ENCODE data around the gene MAMDC2. TPM values are rescaled to one million over a fixed set of nuclear protein-coding genes. Genes with fewer than 3 reads are reported as not detected.

MAMDC2 gene
- total RNA-seq, 1 experiment from 2014 or later: 9.0 TPM

DNA sequence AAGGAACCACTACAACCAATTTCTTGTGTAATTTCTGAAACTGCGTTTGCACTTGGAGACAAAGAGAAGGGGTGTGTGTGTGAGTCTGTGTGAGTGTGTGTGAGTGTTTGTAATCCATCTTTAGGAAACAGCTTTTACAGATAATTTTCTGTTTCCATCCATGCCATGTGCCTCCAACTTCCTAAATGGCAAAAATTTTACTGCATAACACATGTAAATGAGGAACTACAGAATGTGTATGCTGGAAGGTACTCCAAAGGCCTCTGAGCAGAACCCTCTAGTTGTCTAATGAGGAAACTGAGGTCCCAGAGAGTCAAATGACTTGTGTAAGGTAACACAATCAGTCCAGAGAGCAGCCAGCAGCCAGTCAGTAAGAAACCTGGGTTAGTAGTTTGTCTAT, 20.8 kb downstream of the MAMDC2 start:
- Histone ChIP-seq H3K27me3 (no peaks in the 10 kb centered on the region), H3K4me3 (no peak overlapping the region), H3K9me3 (replicated peaks) (no peaks in the 10 kb centered on the region), H3K27ac (no peak overlapping the region), H3K36me3 (no peaks in the 10 kb centered on the region), H3K4me1 (no peaks in the 10 kb centered on the region; the same call in 1 of the 2 replicates)
- DNase-seq: no peak

DNA sequence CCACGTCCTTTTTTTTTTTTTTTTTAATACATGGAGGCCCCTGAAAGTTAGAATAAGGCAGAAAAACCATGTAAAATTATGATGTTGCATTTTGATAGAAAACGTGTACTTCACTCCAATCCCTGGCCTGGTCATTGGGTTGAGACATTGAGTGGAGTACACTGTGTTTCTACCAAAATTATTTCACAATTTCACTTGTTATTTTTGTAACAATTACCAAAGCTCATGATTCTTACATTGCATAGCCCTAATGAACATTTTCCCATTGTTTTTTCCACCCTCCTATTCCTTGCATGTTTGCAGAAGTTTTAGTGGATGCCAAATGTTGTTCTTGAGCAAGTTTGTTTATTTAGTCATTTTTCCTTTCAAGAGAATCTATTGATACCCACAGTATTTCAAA, 21.9 kb downstream of the MAMDC2 start:
- Histone ChIP-seq H3K9me3 (replicated peaks) (no peaks in the 10 kb centered on the region), H3K27me3 (no peaks in the 10 kb centered on the region), H3K4me3 (no peak overlapping the region), H3K27ac (no peak overlapping the region), H3K4me1 (no peaks in the 10 kb centered on the region; the same call in 1 of the 2 replicates), H3K36me3 (no peaks in the 10 kb centered on the region)
- no peak for DNase-seq

DNA sequence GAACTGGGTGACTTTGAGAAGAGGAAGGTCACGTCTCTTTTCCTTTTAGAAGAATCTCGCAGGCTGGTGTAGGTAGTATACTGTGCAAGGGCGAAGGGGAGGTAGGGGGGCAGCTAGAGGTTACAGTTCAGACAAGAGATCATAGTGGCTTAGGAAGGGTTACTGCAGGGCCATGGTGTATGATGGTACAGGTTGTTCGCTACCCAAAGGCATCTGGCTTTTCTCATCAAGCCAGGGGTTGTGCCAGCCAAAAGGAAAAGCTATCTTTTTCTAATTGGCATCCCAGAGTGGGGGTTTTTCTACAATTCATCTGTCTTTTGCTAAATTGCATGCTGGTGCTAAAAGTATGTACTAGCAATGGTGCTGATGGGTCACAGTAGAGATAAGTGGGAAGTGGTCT, 22.8 kb downstream of the MAMDC2 start:
- no peaks in the 10 kb centered on the region; the same call in 1 of the 2 replicates for H3K4me1 ChIP-seq
- DNase-seq: no peak
- no peaks in the 10 kb centered on the region for H3K27me3 ChIP-seq
- H3K9me3 ChIP-seq (replicated peaks): no peaks in the 10 kb centered on the region
- no peak overlapping the region for H3K27ac ChIP-seq
- no peak overlapping the region for H3K4me3 ChIP-seq
- no peaks in the 10 kb centered on the region for H3K36me3 ChIP-seq

DNA sequence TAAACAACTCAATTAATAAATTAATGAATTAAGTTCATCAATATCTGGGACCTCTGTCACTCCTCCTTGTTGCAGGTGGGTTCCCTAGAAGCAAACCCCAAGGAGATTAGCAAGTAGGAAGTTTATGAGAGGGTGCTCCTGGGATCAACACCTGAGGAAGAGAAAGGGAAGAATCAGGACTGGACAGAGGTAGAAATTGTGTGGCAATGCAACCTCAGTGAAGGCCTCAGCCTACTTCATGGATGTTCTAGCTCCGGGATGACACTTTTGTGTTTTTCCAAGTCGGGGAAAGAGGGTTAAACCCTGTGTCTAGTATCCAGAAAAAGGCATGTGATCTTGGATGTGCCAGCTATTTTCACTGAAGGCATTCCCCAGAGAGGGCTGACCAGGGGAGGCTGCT, 23.2 kb downstream of the MAMDC2 start:
- H3K36me3 ChIP-seq: no peaks in the 10 kb centered on the region
- no peak overlapping the region for H3K4me3 ChIP-seq
- no peak overlapping the region for H3K27ac ChIP-seq
- no peaks in the 10 kb centered on the region; the same call in 1 of the 2 replicates for H3K4me1 ChIP-seq
- DNase-seq: no peak
- H3K9me3 ChIP-seq (replicated peaks): no peaks in the 10 kb centered on the region
- H3K27me3 ChIP-seq: no peaks in the 10 kb centered on the region

DNA sequence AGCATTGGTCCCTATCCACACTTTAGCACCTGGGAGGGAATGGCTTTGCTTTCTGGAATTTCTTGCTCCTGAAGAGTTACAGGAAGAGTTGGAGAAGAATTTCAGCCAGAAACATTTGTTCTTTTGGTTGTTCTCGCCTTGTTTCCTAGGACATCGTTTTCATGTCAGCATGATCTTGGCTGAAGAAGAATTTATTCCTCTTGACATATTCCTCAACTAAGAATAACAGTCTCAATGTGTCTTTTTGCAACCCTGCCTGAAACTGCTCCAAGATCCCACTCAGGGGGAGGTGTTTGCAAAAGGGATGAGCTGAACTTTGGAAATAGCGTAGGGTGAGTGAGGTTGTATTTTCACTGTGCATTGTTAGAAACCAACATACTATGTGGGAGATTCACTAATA, 26.1 kb downstream of the MAMDC2 start:
- no peak overlapping the region for H3K4me3 ChIP-seq

DNA sequence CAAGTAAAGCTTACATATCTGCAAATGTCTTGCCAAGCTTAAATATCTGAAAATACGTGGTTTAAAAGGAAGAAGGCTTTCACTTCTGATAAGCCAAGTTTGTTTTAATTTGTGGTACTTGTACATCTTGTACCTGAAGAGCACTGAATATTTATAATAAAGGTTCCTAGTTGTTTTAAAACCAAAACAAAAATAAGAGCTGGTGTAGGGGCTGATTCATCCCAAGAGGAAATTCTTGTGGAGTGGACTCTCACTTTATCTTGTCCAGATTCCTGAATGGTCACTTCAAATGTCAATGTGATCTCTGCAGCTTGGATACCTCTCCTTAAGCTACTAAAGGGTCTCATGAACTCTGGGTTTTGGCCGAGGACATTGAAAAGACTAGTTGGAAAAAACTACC, 29.5 kb downstream of the MAMDC2 start:
- no peak for DNase-seq
- Histone ChIP-seq H3K9me3 (replicated peaks) (no peaks in the 10 kb centered on the region), H3K27ac (no peak overlapping the region), H3K4me1 (no peaks in the 10 kb centered on the region; the same call in 1 of the 2 replicates), H3K36me3 (no peaks in the 10 kb centered on the region), H3K27me3 (no peaks in the 10 kb centered on the region), H3K4me3 (no peak overlapping the region)

More for the DNA sequence above, 26.1 kb downstream of the MAMDC2 start:
- no peaks in the 10 kb centered on the region for H3K27me3 ChIP-seq
- no peak for DNase-seq
- H3K36me3 ChIP-seq: no peaks in the 10 kb centered on the region
- H3K27ac ChIP-seq: no peak overlapping the region
- H3K4me1 ChIP-seq: no peaks in the 10 kb centered on the region; the same call in 1 of the 2 replicates
- no peaks in the 10 kb centered on the region for H3K9me3 ChIP-seq (replicated peaks)

DNA sequence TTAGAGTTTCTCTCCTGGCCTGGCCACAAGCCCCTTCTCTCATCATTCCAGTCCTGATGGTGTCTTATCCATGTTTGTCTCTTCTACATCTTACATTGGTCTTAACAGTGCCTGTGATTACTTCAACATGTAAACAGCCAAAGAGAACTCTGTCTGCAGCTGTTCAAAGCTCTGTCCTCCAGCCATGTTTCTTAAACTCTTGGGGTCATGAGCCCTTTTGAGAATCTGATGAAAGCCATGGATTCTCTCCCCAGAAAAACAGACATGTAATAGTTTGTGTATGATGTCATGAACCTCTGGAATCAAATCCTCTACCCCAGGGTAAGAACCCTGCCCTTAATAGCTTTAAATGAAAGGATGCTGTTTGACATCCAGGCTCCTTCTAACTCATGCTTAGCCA, 30.1 kb downstream of the MAMDC2 start:
- Histone ChIP-seq H3K27me3 (no peaks in the 10 kb centered on the region), H3K9me3 (replicated peaks) (no peaks in the 10 kb centered on the region), H3K36me3 (no peaks in the 10 kb centered on the region), H3K4me1 (no peaks in the 10 kb centered on the region; the same call in 1 of the 2 replicates), H3K27ac (no peak overlapping the region), H3K4me3 (no peak overlapping the region)
- DNase-seq: no peak

DNA sequence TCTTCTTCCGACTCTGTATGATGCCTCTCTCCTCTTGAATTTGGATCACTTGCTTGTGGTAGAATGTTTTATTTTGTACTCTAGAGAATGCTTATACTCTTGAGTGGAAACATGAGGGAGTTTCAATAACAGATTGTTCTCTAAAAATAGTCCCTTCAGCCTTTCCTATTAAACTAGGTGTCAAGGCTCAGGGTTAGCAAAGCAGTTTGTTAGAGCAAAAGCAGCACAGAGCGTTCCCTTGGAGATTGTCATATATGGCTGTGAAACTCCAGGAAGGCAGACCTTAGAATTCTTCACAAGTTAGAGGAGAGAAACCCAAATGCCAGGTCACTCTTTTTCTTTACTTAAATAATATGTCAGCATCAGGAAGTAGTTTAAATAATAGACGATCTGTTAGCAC, 33.0 kb downstream of the MAMDC2 start:
- H3K4me3 ChIP-seq: no peak overlapping the region
- no peaks in the 10 kb centered on the region for H3K27me3 ChIP-seq
- DNase-seq: no peak
- no peaks in the 10 kb centered on the region for H3K36me3 ChIP-seq
- H3K9me3 ChIP-seq (replicated peaks): no peaks in the 10 kb centered on the region
- no peak overlapping the region for H3K27ac ChIP-seq
- H3K4me1 ChIP-seq: peaks cover 17% of the 10 kb centered on the region; the same call in 1 of the 2 replicates

DNA sequence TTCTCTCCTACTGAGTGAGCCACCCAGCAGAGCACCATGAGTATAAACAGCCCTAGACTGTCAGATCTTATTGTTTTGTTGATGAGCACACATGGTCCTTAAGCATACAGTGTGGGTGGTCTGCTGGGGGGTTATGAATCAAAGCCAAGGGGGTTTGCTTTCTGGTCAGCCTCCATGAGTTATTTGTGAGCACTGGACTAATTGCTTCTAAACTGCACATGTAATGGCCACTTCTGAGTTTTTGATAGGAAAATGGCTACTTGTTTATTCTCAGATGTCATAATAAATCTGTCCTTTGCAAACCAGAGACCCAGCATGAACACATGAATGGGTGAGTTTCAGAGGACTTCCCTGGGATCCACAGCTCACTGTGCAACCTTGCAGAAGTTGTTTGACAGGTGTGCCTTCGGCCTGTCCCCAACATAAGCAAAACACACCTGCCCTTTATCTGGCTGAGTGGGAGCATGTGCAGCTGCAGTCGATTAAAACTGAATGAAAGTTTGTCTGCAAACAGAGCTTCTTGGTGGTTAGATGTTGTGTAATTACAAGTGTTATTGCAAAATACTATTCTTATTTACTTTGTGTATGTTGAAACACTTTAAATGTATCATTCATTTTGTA, 35.9 kb downstream of the MAMDC2 start:
- H3K4me1 ChIP-seq: peaks cover 17% of the 10 kb centered on the region; the same call in 1 of the 2 replicates
- no peaks in the 10 kb centered on the region for H3K27me3 ChIP-seq
- H3K36me3 ChIP-seq: no peaks in the 10 kb centered on the region
- H3K9me3 ChIP-seq (replicated peaks): no peaks in the 10 kb centered on the region
- H3K27ac ChIP-seq: no peak overlapping the region
- H3K4me3 ChIP-seq: no peak overlapping the region
- DNase-seq: no peak

DNA sequence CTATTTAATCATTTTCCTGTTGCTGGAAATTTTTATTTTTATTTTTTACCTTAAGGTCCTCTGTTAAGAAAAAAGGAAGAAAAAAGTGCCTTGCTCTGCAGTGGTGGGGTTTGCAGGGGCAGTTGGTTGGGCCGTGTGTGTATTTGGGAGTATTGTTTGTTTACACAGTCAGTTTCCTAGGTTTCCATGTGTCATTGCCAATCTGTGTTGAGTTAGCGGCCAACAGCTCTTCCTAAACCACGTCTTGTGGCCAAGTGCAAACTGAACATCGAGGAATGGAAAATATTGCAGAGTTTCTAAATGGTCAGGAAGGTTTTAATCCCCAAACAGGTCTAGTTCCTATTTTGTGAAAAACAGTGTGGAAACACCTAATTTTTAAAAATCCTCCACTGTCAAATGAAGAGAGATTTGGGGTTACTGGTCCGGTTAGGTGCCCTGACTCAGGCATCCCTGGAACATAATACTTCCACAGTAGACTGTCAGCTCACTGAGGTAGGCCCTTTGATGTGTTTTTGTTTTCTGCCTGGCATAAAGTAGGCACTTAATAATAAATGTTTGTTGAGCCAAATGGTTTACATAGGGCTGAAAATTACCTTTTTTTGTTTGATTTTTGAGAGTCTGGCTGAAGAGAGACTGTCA, 37.0 kb downstream of the MAMDC2 start:
- peak; percentile 19 to 40 for DNase-seq
- H3K4me1 ChIP-seq: peaks cover 17% of the 10 kb centered on the region; the same call in 1 of the 2 replicates
- no peaks in the 10 kb centered on the region for H3K36me3 ChIP-seq
- no peak overlapping the region for H3K27ac ChIP-seq
- no peaks in the 10 kb centered on the region for H3K9me3 ChIP-seq (replicated peaks)
- no peak overlapping the region for H3K4me3 ChIP-seq
- H3K27me3 ChIP-seq: no peaks in the 10 kb centered on the region

DNA sequence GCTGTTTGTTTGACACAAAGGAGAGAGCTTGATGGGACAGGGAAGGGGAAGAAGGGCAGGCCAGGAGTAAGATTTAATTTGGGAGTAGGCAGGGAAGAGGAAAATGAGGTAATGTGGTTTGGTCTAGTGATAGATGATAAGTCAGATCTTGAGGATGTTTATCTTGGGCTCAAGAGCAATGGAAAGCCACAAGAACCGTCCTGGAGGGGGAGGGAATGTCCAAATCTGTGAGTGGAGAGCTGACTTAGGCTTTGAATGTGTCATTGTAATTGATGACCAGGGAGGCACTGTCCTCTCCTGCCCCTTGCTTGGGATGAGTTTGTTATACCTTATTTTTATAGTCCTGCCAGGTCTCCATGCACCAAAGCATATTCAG, 37.5 kb downstream of the MAMDC2 start:
- Histone ChIP-seq H3K9me3 (replicated peaks) (no peaks in the 10 kb centered on the region), H3K36me3 (no peaks in the 10 kb centered on the region), H3K4me3 (no peak overlapping the region), H3K4me1 (peaks cover 17% of the 10 kb centered on the region; the same call in 1 of the 2 replicates), H3K27ac (no peak overlapping the region), H3K27me3 (no peaks in the 10 kb centered on the region)
- peak in 1 of 2 experiments; percentile 25 for DNase-seq

DNA sequence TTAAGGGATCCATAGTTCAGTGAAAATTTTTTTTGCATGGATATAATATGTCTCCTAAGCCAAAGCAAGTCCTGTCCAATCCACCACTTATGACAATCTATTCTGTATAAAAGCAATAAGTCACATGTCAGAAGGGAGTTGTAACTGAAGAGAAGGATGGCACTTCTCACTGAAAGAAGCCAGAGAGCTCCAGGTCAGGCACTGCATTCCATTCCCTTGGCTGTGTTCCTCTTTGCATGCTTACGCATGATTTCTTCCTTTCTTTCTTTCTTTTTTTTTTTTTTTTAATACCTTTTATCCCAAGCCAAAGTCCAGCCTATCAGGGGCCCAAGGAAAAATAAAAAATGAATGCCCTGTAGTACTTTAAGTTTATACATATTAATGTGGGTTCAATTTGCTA, 39.8 kb downstream of the MAMDC2 start:
- Histone ChIP-seq H3K9me3 (replicated peaks) (no peaks in the 10 kb centered on the region), H3K4me1 (peaks cover 17% of the 10 kb centered on the region; the same call in 1 of the 2 replicates), H3K36me3 (no peaks in the 10 kb centered on the region), H3K27me3 (no peaks in the 10 kb centered on the region), H3K4me3 (no peak overlapping the region), H3K27ac (no peak overlapping the region)
- no peak for DNase-seq

DNA sequence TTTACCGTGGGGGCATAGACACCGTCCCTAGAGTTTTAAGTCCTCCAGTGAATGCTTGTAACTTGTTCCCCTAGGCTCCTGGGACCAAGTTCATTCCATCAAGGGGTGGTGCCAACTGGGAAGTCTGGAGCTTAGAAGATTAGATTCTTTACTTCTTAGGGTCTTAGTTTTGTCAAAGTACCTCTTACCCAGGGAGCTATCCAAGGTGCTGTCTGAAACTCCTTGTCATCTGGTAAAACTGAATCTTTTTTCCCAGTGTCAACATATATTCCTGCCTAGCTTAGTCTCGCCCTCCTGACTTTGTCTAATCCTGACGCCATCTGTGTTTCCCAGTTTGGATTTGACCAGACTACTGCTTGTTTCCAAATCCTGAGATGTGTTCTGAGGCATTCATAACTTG, 41.6 kb downstream of the MAMDC2 start:
- Histone ChIP-seq H3K27me3 (no peaks in the 10 kb centered on the region), H3K27ac (no peak overlapping the region), H3K9me3 (replicated peaks) (no peaks in the 10 kb centered on the region), H3K36me3 (no peaks in the 10 kb centered on the region), H3K4me3 (no peak overlapping the region), H3K4me1 (peaks cover 9% of the 10 kb centered on the region; the same call in 1 of the 2 replicates)
- peak; percentile 29 to 65 for DNase-seq

DNA sequence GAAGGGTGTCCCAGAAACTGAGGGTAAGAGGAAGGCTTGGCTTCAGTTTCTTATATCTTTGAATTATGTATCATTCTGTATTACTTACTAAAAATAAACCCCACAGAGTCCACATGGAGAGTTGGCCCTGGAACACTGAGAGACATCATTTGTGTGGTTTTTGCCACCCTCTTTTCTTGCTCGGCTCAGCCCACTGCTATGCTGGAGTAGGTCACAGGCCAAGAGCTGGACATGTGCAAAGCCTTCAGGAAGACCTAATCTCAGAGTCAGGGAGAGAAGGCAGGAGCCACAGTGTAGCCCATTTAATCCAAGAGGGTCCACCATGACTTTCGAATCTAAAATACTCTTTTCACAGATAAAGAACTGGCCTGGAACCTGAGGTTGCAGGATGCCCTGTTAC, 47.5 kb downstream of the MAMDC2 start:
- DNase-seq: no peak
- H3K4me3 ChIP-seq: no peak overlapping the region
- no peak overlapping the region for H3K27ac ChIP-seq
- H3K27me3 ChIP-seq: no peaks in the 10 kb centered on the region
- H3K4me1 ChIP-seq: peaks cover 7% of the 10 kb centered on the region; the same call in 1 of the 2 replicates
- H3K9me3 ChIP-seq (replicated peaks): no peaks in the 10 kb centered on the region; the same call in 1 of the 2 replicates
- no peaks in the 10 kb centered on the region for H3K36me3 ChIP-seq

DNA sequence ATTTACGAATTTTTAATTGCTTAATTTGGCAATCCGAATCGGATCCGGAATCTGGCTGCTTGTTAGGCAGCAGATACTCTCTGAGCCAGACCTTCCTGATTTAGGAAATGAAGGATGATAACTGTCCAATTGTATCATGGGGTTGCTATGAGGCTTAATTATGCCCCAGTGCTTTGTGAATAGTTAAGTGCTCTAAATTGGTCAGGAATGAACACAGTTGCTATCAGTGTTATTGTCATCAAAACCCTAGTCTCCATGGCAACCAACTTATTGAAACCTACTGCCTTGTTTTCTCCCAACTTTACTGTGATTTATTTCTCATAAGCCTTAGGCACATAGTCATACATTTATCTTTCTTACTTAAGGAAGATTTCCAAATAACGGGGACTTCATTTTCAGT, 47.9 kb downstream of the MAMDC2 start:
- Histone ChIP-seq H3K4me3 (no peak overlapping the region), H3K27ac (no peak overlapping the region), H3K36me3 (no peaks in the 10 kb centered on the region), H3K4me1 (peaks cover 7% of the 10 kb centered on the region; the same call in 1 of the 2 replicates), H3K9me3 (replicated peaks) (no peaks in the 10 kb centered on the region; the same call in 1 of the 2 replicates), H3K27me3 (no peaks in the 10 kb centered on the region)
- no peak for DNase-seq

Data from SJCRH30 (cell line).